Transverse colon (tissue), 4 donors: ENCODE data around the gene ARHGAP31.

Experiments used
- CTCF ChIP-seq, 5 experiments: fragments of 200-600 bp in 3 of 5; fragments of 450-650 bp in 2 of 5; sonication (generic) in 3 of 5; IDR thresholded peaks; 1 replicate in 2 of 5; 2 replicates in 3 of 5; pipeline ENCODE4 v1.5.1; 2016 to 2017; ENCODE audit warnings: antibody characterized with exemption in 5 of 5, inconsistent platforms in 3 of 5, mild to moderate bottlenecking in 2 of 5, moderate library complexity in 1 of 5
- EP300 ChIP-seq: sonication (generic); formaldehyde crosslinking; IDR thresholded peaks from one replicate; pipeline ENCODE4 v1.6.1; 2017; ENCODE audit warnings: antibody characterized with exemption, low read depth
- POLR2A ChIP-seq: fragments of 450-650 bp; IDR thresholded peaks from one replicate; pipeline ENCODE4 v1.6.1; 2016; ENCODE audit warnings: antibody characterized with exemption, mild to moderate bottlenecking, moderate library complexity
- POLR2AphosphoS5 ChIP-seq, 3 donors: sonication (generic); formaldehyde crosslinking; IDR thresholded peaks; one replicate each; pipeline ENCODE4 v1.6.1; 2016; ENCODE audit warnings: antibody characterized with exemption in 3 of 3

DNA sequence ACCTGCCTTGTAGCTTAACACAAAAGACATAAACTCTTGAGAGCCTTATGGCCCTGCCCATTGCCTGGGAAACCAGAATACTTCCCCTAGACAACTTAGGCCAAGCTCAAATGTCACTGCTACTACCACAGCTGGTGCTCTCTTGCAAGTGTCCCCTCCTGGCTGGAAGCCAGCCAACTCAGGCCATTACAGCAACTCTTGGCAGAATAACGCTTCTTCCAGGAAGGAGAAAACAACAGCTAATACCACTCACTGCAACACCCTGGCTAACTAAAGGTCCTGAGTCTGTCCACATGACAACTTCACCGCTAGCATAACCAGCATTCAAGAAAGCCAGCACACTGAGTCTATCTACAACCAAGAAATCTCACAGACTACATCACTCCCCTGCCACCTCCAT, 48.4 kb upstream of the ARHGAP31 start:
- TF ChIP-seq CTCF (IDR thresholded peaks at IDR 0.05) (no peak), EP300 (no peak), POLR2A (no peak), POLR2AphosphoS5 (IDR thresholded peaks at IDR 0.05) (no peak)
